M059J (cell line): ENCODE results near the gene MFAP3. TPM values are rescaled to one million over a fixed set of nuclear protein-coding genes. Genes with fewer than 3 reads are reported as not detected.
A peak's percentile ranks its signal among the peaks of the same experiment; 100 is the strongest.
"Not testable (repeated sequence)": the region's sequence is repeated elsewhere in the genome, so short reads cannot be mapped to it uniquely, and the experiment has no call there.

Source experiments
- DNase-seq: peaks from one replicate; pipeline ENCODE4 v3.0.0-alpha.2; 2012; ENCODE audit warnings: low read depth
- total RNA-seq: library from RNA; depleted of rRNA; stranded (reverse); fragments of >200 nt; shearing (Covaris generic); gene quantifications from 2 replicates; pipeline ENCODE4 v1.2.3, GENCODE V29; 2014; rRNA removed

MFAP3 gene
- total RNA-seq = 47.9 and 75.6 TPM in 2 replicates

DNA sequence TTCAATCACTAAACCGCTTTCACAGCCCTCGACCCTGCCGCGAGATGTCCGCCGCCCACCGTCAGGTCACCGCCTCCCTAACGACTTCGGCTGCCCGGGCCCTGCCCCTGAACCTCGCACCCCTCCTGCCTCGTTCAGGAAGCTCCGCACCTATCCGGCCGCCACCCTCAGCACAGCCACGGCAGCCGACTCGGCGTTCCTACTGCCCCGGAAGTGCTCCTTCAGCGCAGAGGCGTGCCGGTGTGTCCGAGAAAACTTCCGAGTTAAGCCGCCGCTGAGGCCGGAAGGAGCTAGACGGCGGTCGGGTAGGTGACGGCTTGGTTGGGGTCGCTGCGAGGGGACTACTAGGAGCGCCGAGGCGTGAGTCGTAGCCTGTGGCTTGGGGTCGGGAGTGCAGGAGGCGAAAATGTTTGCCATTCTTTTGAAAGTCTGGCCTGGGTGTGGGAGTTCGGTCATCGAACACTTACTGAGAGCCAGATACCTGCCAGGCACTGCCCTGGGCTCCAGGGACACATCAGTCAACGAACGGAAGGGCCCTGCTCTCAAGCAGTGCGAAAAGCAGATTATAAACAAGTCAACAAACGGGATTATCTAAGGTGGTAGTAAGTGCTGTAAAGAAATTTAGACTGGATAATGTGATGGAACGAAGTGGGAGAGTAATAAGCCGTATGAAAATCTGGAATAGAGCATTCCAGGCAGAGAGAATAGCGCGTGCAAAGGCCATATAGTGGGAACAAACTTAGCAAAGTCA lies at the start of gene MFAP3, which contains the start of gene FAM114A2:
Gene MFAP3, plus strand, starts transcription at position 261 of the 751 bp plus-strand sequence. CDS start 10,756 bp downstream, outside the sequence.
Gene FAM114A2, minus strand, starts transcription at position 204 of the 751 bp plus-strand sequence. CDS start 3,957 bp downstream, outside the sequence.
- DNase-seq = peak; percentile 88

GRCh38 chr5:153991168-153991567 lies 47.6 kb upstream of the MFAP3 start:
- no peak for DNase-seq

GRCh38 chr5:153998010-153998409 lies 40.8 kb upstream of the MFAP3 start:
- DNase-seq = no peak

- no peak for DNase-seq
These were observed 40.0 kb upstream of the MFAP3 start for GRCh38 chr5:153998768-153999167.

DNA sequence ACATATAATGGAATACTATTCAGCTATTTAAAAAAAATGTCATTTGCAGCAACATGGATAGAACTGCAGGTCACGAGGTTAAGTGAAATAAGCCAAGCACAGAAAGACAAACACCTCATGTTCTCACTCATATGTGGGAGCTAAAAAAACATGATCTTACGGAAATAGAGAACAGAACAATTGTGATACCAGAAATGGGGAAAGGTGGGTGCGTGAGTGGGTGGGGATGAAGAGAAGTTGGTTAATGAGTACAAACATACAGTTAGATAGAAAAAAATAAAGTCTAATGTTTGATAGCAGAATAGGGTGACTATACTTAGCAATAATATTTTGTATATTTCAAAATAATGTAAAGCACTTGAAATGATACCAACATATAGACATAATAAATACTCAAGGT lies 38.8 kb upstream of the MFAP3 start:
- no peak for DNase-seq

- no peak for DNase-seq
These were observed 38.1 kb upstream of the MFAP3 start for GRCh38 chr5:154000703-154001102.

- no peak for DNase-seq
These were observed 36.7 kb upstream of the MFAP3 start for GRCh38 chr5:154002093-154002492.

- no peak for DNase-seq
These were observed 36.2 kb upstream of the MFAP3 start for GRCh38 chr5:154002511-154003020.

DNA sequence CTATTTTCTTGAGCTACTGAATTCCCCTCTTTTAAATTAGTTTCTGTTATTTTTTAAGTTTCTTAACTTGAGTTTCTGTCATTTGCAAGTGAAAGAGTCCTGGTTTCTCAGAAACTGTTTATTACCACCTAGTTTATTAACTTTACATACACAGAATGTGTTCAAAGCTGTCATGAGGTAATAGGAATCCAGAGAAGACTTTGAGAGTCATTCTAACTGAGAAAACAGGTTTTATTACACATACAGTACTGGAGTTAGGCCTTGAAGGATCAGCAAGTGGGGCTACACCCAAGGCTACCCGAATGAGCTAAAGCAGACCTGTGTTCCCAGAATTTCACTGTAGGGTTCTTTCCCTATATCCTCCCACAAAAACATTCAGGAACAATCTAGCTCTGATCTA lies 33.1 kb upstream of the MFAP3 start:
- DNase-seq = no peak

- peak; percentile 11 for DNase-seq
These were observed 28.1 kb upstream of the MFAP3 start for GRCh38 chr5:154010660-154011059.

DNA sequence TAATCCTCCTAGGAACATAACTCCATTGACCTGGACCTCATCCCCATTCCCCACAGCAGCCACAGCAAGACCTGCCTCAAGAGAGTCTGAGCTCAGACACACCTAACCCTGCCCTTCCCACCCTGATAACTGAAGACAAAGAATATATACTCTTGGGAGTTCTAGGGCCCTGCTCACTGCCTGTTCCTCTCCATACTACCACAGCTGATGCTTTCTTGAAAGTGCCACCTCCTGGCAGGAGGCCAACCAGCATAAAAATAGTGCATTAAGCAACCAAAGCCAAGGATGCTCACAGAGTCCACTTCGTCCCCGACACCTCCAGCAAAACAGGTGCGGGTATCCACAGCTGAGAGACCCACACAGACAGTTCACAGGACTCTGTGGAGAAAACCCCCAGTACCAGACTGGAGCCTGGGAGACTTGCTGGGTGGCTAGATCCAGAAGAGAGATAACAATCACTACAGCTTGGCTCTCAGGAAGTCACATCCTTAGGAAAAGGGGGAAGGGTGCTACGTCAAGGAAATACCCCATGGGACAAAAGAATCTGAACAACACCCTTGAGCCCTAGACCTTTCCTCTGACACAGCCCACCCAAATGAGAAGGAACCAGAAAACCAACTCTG lies 23.6 kb upstream of the MFAP3 start:
- no peak for DNase-seq

GRCh38 chr5:154018919-154019318 lies 19.8 kb upstream of the MFAP3 start:
- not testable (repeated sequence) for DNase-seq

- DNase-seq = no peak
These were observed 12.8 kb upstream of the MFAP3 start for GRCh38 chr5:154025951-154026350.

DNA sequence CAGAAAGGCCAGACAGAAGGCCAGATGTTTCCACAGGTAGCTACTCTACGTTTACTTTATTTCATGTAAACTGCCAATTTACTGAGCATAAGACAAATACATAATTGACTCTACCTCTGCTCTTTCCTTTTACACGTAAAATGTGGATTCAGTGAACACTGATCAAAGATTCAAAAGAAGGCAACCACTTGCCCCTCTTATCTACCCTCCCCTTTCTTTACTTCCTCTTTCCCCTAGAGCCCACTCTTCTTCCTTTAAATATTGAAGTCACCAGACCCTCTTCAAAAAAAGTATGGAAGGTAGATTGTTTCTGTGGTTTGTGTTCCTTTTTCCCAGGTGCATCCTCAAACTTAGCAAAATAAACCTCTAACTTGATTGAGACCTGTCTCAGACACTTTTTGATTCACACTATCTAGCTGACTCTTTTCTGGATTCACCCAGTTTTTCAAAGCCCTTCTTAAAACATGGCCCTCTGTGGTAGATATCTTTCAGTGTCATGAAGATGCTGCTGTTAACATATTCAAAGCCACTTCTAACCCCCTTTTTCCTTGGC lies 6.8 kb upstream of the MFAP3 start:
- DNase-seq = no peak

GRCh38 chr5:154034944-154035343 lies 3.8 kb upstream of the MFAP3 start:
- no peak for DNase-seq

DNA sequence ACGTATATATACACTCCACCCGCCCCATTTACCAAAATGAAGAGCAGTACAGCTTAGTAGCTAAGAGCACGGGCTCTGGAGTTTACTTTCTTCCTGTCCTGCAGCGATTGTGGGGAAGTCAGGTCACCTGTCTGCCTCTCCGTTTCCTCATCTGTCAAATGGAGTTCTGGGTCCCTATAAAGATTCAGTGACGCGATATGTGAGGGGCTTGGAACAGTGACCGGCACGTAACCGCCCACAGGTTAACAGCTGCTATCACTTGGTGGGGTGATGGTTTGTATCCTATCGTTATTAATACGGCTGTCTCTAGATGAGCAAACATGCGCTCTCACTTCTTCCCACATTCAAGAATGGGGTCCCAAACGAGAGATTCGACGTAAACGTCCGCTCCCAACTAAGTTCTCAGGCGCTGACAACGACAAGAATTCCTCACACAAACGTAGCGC lies 483 bp upstream of the MFAP3 start:
- DNase-seq = peak; percentile 42

DNA sequence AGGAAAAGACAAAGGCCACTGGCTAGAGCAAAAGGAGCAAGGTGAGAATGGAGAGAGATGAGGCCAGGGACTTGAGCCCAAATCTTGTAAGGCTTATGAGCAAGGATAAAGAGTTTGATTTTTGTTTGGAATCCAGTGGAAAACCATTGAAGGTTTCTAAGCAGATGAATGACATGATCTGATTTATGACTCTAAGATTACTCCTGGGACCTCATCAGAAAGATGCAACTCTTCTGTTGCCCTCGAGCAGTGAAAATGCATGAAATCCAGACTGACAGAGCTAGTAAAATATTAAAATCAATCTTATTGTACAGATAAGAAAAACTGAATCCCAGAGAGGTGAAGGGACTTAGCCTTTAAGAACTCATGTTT lies 677 bp downstream of the MFAP3 start:
- DNase-seq = no peak

DNA sequence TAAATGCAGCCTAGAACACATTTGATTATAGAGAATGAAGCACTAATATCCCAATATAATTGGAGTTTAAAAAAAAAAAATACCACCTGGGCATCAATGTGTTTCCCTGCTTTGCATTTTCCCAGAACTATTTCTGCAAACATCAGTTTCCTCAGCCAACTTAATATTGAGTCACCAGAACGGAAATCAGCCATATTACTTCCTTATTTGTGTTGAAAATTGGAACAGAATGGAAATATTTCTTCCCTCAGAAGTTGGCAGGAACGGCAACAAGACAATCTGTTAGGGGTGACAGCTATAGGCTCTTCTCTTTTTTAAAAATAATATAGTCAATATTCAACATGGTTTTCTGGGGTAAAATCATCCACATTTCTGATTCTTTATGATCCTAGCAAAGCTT lies 4.0 kb downstream of the MFAP3 start:
- no peak for DNase-seq

GRCh38 chr5:154044099-154044498 lies 5.3 kb downstream of the MFAP3 start:
- DNase-seq = no peak

- no peak for DNase-seq
These were observed 5.8 kb downstream of the MFAP3 start for GRCh38 chr5:154044581-154044980.

GRCh38 chr5:154046486-154046885 lies 7.7 kb downstream of the MFAP3 start:
- no peak for DNase-seq

DNA sequence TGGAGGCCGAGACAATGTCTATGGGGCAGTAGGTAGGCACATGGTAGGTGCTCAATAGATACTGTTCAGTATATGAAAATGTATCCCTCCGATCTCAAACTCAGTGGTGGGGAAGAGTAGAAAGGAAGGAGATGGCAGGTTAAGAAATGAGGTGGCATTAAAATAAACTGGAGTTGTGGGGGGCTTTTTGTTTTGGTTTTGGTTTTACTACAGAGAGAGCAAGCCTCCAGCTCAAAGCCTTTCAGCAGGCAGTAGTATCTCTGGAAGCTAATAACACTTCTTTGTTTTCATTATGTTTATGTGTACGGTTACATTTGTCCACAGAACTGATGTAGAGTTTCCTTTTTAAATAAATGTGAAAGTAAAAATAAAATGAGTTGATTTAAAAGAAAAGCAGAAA lies 8.6 kb downstream of the MFAP3 start:
- no peak for DNase-seq

DNA sequence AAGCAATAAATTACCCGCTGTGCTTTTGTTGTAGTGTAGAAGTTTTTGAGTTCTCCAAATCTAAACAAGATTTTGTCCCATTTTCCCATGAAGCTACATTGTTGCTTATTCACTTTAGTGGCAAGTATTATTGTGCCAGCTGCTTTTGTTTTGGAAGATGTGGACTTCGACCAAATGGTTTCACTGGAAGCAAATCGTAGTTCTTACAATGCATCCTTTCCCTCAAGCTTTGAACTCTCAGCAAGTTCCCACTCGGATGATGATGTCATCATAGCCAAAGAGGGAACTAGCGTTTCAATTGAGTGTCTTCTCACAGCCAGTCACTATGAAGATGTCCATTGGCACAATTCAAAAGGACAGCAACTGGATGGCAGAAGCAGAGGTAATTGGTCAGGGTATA lies 10.9 kb downstream of the MFAP3 start:
- no peak for DNase-seq
